ENCODE results near the gene FHIT. TPM values are rescaled to one million over a fixed set of nuclear protein-coding genes. Genes with fewer than 3 reads are reported as not detected.

FHIT gene
- total and polyA plus RNA-seq, 10 of the 15 experiments (the other 5 are each of a cell fraction or from before 2014, with no cell fraction given): 4.2 to 14.9 (median 9.4) TPM

GRCh38 chr3:61078048-61078752, 173.1 kb downstream of the FHIT start:
- SMC1A ChIA-PET (ENCODE audit: uncharacterized antibody, unreplicated experiment): no interaction called here
- no peak for FAIRE-seq
- TF ChIP-seq, protein P1, sequence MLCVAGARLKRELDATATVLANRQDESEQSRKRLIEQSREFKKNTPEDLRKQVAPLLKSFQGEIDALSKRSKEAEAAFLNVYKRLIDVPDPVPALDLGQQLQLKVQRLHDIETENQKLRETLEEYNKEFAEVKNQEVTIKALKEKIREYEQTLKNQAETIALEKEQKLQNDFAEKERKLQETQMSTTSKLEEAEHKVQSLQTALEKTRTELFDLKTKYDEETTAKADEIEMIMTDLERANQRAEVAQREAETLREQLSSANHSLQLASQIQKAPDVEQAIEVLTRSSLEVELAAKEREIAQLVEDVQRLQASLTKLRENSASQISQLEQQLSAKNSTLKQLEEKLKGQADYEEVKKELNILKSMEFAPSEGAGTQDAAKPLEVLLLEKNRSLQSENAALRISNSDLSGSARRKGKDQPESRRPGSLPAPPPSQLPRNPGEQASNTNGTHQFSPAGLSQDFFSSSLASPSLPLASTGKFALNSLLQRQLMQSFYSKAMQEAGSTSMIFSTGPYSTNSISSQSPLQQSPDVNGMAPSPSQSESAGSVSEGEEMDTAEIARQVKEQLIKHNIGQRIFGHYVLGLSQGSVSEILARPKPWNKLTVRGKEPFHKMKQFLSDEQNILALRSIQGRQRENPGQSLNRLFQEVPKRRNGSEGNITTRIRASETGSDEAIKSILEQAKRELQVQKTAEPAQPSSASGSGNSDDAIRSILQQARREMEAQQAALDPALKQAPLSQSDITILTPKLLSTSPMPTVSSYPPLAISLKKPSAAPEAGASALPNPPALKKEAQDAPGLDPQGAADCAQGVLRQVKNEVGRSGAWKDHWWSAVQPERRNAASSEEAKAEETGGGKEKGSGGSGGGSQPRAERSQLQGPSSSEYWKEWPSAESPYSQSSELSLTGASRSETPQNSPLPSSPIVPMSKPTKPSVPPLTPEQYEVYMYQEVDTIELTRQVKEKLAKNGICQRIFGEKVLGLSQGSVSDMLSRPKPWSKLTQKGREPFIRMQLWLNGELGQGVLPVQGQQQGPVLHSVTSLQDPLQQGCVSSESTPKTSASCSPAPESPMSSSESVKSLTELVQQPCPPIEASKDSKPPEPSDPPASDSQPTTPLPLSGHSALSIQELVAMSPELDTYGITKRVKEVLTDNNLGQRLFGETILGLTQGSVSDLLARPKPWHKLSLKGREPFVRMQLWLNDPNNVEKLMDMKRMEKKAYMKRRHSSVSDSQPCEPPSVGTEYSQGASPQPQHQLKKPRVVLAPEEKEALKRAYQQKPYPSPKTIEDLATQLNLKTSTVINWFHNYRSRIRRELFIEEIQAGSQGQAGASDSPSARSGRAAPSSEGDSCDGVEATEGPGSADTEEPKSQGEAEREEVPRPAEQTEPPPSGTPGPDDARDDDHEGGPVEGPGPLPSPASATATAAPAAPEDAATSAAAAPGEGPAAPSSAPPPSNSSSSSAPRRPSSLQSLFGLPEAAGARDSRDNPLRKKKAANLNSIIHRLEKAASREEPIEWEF (IDR thresholded peaks at IDR 0.05; ENCODE audit: insufficient replicate concordance, low read depth, low read length): no peak
- no peak for TF ChIP-seq NKRF (conservative IDR thresholded peaks at IDR 0.05)
- CTCF ChIA-PET: interaction anchor here (0.7 kb wide), 1 partner anchor 82 kb away, joined by 3 read pairs; no protein-coding TSS in a partner anchor
- no peak for DNase-seq (ENCODE audit: low read depth, low spot score)
- POLR2A ChIA-PET: no interaction called here
- Histone ChIP-seq H3K27ac (ENCODE audit: control insufficient read depth, insufficient read depth) (no peak overlapping the region), H3K4me3 (no peak overlapping the region), H3K36me3 (ENCODE audit: control insufficient read depth in 2 of 2, insufficient read depth in 2 of 2, low read length in 1 of 2) (no peaks in the 10 kb centered on the region), H3K27me3 (replicated peaks in 1 of 2; ENCODE audit: control insufficient read depth in 2 of 2, insufficient read depth in 2 of 2, low read length in 1 of 2) (no peaks in the 10 kb centered on the region), H4K20me1 (ENCODE audit: control insufficient read depth, insufficient read depth) (no peaks in the 10 kb centered on the region), H3K4me2 (ENCODE audit: control insufficient read depth, insufficient read depth) (no peak overlapping the region), H2AFZ (ENCODE audit: control insufficient read depth, low read depth, low read length) (no peak overlapping the region), H3K9me3 (replicated peaks; ENCODE audit: control insufficient read depth, insufficient read depth, low read length) (no peaks in the 10 kb centered on the region), H3K4me1 (ENCODE audit: control insufficient read depth, insufficient read depth, low read length) (no peaks in the 10 kb centered on the region), H3K79me2 (ENCODE audit: control insufficient read depth, insufficient read depth, low read length) (no peaks in the 10 kb centered on the region), H3K9ac (ENCODE audit: control insufficient read depth, insufficient read depth, low read length) (no peak overlapping the region)
- intact Hi-C loops (cut with micrococcal nuclease; ENCODE audit: unreplicated experiment): no loop called here
- in situ Hi-C loops (cut with MboI): no loop called here
- 62% methylated on average over 6 of the region's 6 CpGs for WGBS (ENCODE audit: insufficient coverage, insufficient replicate concordance, low lambda C conversion rate, missing lambda C conversion rate)
- no peak for ATAC-seq
- RAD21 ChIA-PET (ENCODE audit: unreplicated experiment): no interaction called here
- no TSS peak for BruUV-seq (replicated peaks)
